Measurements from ENCODE around the gene ARFRP1.
A peak's percentile ranks its signal among the peaks of the same experiment; 100 is the strongest.

Gene ARFRP1

GRCh38 chr20:63707558-63708300 lies at the start of gene ARFRP1, which contains the start of gene ZGPAT:
Gene ARFRP1 (minus strand): TSS chr20:63707976. CDS start chr20:63707091, 885 bp downstream.
Gene ZGPAT (plus strand): TSS chr20:63708039. CDS start chr20:63708581, 542 bp downstream.
- DNase-seq (ENCODE audit: low read depth), result peak; percentile 70

DNA sequence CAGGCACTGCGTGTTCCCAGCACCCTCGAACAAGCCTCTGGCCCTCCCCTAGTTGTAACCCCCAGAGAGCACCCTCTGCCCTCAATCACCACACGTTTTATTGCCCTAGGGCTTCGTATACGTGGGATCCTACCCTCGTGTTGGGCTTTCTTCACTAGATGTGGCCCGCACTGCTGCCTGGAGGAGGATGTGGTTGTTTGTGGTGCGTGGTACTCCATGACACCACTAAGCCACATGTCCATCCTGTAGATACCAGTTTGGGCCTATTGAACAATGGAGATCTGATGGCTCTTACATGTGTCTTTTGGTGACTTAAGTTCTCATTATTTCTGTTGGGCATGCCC lies 48.8 kb upstream of the ARFRP1 start:
- no peak for DNase-seq (ENCODE audit: low read depth)

GRCh38 chr20:63755933-63756647 lies 48.3 kb upstream of the ARFRP1 start:
- no peak for DNase-seq (ENCODE audit: low read depth)

DNA sequence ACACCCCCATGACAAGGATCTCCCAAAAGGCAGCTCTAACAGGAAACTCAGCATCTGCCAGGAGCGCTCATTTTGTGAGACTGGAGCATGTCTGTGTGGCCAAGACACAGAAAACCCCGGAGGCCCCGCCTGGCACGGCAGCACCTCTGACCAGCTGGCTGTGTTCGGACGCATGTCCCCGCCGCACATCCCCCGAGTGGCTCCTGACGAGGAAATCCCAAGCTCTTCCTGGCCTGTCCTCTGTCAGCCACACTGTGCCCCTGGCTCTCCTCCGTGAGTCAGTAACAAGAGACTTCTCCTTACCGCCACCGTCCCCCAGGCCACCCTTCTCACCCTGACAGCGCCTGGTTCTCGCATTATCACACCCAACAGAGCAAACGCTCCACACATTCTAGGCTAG lies 46.2 kb upstream of the ARFRP1 start:
- DNase-seq (ENCODE audit: low read depth), result no peak

- DNase-seq (ENCODE audit: low read depth), result no peak
These were observed 45.6 kb upstream of the ARFRP1 start for GRCh38 chr20:63753381-63753780.

DNA sequence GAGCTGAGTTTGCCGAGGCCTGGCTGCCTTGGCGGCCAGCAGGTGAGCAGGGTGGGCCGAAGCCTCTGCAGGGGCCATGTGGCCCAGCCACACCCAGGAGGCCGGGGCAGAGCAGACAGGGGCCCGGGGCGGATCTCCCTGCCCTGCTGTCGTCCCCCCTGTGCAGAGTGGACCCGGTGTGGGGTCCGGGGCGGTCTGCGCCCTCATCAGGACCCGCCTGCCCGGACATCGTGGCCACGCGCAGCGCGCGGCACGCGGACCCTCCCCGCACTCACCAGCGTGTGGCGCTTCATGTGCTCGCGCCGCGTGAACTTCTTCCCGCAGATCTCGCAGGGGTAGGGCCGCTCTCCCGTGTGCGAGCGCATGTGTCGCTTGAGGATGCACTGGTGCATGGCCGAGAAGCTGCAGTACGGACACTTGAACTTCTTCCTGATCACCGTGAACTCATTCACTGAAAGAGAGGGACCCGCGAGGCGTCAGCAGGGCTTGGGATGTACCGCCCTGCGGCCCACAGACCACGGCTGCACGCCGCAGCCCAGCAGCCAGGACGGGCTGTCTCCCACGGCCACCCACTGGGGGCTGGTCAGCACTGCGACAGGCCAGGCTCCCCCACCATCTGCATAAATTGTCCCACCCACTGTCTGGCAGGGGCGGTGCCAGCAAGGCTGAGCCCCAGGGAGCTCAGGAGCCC lies 44.8 kb upstream of the ARFRP1 start:
- DNase-seq (ENCODE audit: low read depth), result no peak

GRCh38 chr20:63751471-63752271 lies 43.9 kb upstream of the ARFRP1 start:
- no peak for DNase-seq (ENCODE audit: low read depth)

- DNase-seq (ENCODE audit: low read depth), result no peak
These were observed 43.2 kb upstream of the ARFRP1 start for GRCh38 chr20:63750807-63751470.

- no peak for DNase-seq (ENCODE audit: low read depth)
These were observed 42.1 kb upstream of the ARFRP1 start for GRCh38 chr20:63749597-63750508.

- no peak for DNase-seq (ENCODE audit: low read depth)
These were observed 41.1 kb upstream of the ARFRP1 start for GRCh38 chr20:63748934-63749270.

DNA sequence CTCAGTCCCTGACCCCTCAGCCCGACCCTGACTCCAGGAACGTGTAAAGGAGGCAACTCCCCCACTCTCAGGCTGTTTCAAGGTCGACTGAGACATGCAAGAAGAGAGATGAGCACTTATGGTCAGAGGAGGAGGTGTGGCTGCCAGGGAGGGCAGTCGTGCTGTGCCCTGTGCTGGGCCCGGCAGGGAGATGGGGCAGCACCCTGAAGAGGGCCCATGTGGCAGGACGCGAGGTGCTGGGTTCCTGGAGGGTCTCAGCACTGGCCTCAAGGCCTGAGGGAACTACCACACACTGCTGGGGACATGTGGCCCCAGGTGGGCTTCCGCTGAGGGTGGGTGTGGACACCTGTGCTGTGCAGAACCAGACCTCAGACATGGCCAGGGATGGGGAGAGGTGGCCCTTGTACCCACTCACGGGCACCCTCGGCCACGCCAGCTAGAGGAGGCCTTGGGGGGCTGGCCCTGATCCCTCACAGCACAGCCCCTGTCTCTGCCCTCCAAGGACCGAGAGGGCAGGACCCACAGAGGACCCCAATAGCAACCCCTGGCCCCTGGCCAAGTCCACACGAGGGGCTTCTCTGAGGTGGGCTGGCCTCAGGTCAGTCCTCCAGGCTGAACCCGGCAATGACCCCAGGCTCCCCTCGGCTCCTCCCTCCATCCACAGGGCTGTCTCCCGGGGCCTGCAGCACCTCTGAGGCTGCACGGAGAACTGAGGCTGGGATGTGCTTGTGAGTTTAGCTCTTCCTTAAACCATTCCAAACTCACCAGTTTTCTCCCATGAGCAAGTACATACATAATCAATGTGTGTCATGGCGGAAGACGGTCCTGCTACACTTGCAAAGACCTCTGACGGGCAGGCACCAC lies 40.5 kb upstream of the ARFRP1 start:
- no peak for DNase-seq (ENCODE audit: low read depth)

- no peak for DNase-seq (ENCODE audit: low read depth)
These were observed 39.9 kb upstream of the ARFRP1 start for GRCh38 chr20:63747622-63748069.

- DNase-seq (ENCODE audit: low read depth), result no peak
These were observed 39.1 kb upstream of the ARFRP1 start for GRCh38 chr20:63746751-63747315.

DNA sequence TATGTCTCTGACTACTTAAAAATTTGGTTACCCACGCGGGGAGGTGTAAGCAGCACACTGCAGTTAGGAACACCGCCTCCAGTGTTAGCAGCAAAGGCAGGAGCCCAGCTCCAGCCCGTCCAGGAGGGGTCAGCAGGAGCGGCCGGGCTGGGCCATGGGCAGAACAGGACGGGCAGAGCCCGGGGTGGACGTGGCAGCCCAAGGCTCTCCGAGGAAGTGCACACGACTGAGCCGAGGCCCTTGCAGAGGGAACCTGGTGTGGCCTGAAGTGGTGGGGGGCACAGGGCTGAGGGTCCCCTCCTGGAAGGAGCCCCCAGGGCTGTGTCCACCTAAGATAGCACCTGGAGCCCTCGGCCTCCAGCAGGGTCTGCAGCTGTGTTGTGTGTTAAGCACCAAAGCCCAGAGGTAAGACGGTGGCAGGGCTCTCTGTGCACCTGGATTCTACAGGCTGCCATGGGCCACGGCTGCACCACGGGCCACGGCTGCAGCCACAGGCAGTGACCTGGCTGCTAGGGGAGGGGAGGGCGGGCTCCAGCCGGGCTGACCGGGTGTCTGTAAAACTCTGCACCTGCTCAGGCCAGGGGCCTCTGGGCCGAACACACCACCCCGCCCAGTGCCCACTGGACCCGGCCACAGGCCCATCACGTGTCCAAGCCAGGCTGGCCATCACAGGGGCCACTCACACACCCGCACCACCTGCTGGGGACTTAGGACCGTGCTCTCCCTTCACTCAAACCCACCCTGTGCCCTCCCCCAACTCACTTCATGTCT lies 38.4 kb upstream of the ARFRP1 start:
- no peak for DNase-seq (ENCODE audit: low read depth)

GRCh38 chr20:63745424-63745805 lies 37.6 kb upstream of the ARFRP1 start:
- DNase-seq (ENCODE audit: low read depth), result no peak

DNA sequence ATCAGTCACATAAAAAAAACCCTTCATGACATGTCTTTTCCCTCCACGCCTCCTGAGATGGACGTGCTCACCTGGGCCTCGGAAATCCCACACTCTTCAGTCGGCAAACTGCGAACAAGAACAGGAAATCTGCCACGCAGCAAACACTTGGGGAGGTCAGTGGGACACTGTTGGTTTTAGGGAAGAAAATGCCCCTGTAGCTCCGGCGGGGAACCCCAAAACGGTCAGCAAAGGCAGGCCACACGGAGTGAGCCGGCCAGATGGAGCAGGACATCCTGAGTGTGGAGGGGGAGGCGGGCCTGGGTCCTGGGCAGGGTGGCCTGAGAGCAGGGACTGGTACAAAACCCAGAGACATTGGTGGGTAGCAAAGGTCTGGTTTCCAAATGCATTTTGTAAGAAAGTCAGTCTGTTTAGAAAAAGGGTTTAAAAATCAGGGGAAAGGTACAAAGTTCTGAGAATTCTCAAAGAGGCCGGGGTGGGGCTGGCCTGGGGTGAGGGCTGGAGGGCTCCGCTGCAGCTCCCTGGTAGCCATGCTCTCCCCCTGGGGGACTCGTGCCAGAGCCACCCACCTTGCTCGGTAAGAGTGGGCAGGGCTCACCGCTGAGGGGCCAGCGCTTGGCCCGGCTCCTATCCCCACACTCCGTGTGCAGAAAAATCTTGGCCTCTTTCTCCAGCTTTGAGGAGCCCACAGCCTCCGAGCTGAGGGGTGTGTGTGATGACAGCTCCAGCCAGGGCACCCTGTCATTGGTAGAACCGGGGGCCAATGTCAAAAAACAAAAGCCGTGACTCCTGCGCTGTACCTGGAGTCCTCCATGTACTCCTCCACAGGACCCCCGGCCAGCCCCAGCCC lies 37.0 kb upstream of the ARFRP1 start:
- no peak for DNase-seq (ENCODE audit: low read depth)

GRCh38 chr20:63744158-63744557 lies 36.4 kb upstream of the ARFRP1 start:
- DNase-seq (ENCODE audit: low read depth), result no peak
